SK-N-SH treated with all-trans-retinoic acid at 6 μM for 48 hours (cell line): ENCODE results near the gene WBP11.

Experiments
- GLIS3 ChIP-seq: fragments of 250-450 bp; sonication (Bioruptor Pico); IDR thresholded peaks from 2 replicates; pipeline ENCODE4 v1.5.0; 2020; ENCODE audit warnings: mild to moderate bottlenecking, moderate library complexity
- OSR1 ChIP-seq: fragments of 250-450 bp; sonication (Bioruptor Pico); IDR thresholded peaks from 2 replicates; pipeline ENCODE4 v1.8.0; 2022; ENCODE audit warnings: moderate library complexity, mild to moderate bottlenecking, inconsistent platforms
- PATZ1 ChIP-seq: fragments of 250-450 bp; sonication (Bioruptor Pico); IDR thresholded peaks from 2 replicates; pipeline ENCODE4 v1.8.0; 2020; ENCODE audit warnings: mild to moderate bottlenecking, moderate library complexity, borderline replicate concordance
- POU6F1 ChIP-seq: fragments of 250-450 bp; sonication (Bioruptor Pico); IDR thresholded peaks from 2 replicates; pipeline ENCODE4 v1.8.0; 2021; ENCODE audit warnings: low read depth, mild to moderate bottlenecking, moderate library complexity, borderline replicate concordance
- PPARA ChIP-seq: fragments of 250-450 bp; sonication (Bioruptor Pico); IDR thresholded peaks from 2 replicates; pipeline ENCODE4 v1.5.0; 2020; ENCODE audit warnings: mild to moderate bottlenecking, borderline replicate concordance
- RARB ChIP-seq: fragments of 250-450 bp; sonication (Bioruptor Pico); IDR thresholded peaks from 2 replicates; pipeline ENCODE4 v1.8.0; 2021; ENCODE audit warnings: mild to moderate bottlenecking, moderate library complexity
- TSHZ2 ChIP-seq: fragments of 250-450 bp; sonication (Bioruptor Pico); IDR thresholded peaks from 2 replicates; pipeline ENCODE4 v1.5.0; 2020; ENCODE audit warnings: mild to moderate bottlenecking, moderate library complexity

GRCh38 chr12:14772946-14773345, 30.3 kb downstream of the WBP11 start:
- TF ChIP-seq TSHZ2 (CRISPR knock-in tag) (no peak), PATZ1 (CRISPR knock-in tag) (no peak), RARB (no peak), OSR1 (CRISPR knock-in tag) (no peak), POU6F1 (CRISPR knock-in tag) (no peak), GLIS3 (CRISPR knock-in tag) (no peak), PPARA (CRISPR knock-in tag) (no peak)
